Measurements from ENCODE around the gene TNRC18.

- TF ChIP-seq, protein P1, sequence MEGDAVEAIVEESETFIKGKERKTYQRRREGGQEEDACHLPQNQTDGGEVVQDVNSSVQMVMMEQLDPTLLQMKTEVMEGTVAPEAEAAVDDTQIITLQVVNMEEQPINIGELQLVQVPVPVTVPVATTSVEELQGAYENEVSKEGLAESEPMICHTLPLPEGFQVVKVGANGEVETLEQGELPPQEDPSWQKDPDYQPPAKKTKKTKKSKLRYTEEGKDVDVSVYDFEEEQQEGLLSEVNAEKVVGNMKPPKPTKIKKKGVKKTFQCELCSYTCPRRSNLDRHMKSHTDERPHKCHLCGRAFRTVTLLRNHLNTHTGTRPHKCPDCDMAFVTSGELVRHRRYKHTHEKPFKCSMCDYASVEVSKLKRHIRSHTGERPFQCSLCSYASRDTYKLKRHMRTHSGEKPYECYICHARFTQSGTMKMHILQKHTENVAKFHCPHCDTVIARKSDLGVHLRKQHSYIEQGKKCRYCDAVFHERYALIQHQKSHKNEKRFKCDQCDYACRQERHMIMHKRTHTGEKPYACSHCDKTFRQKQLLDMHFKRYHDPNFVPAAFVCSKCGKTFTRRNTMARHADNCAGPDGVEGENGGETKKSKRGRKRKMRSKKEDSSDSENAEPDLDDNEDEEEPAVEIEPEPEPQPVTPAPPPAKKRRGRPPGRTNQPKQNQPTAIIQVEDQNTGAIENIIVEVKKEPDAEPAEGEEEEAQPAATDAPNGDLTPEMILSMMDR (conservative IDR thresholded peaks at IDR 0.05) = no peak
- no peak for TF ChIP-seq EZH2 (IDR thresholded peaks at IDR 0.05; ENCODE audit: low read depth)
These were observed 114.5 kb downstream of the TNRC18 start for GRCh38 chr7:5309146-5309545.
